HG02571 (cell line): ENCODE measurements around the gene PRPF31.
"Not testable (repeated sequence)": the region's sequence is repeated elsewhere in the genome, so short reads cannot be mapped to it uniquely, and the experiment has no call there.

Experiments
- ATAC-seq: cut with Tn5 transposase; IDR thresholded peaks from one replicate; pipeline ENCODE4 v1.9.1; 2021; ENCODE audit warnings: mild to moderate bottlenecking, moderate library complexity; ENCODE audit not compliant: unreplicated experiment

Gene PRPF31, protein sequence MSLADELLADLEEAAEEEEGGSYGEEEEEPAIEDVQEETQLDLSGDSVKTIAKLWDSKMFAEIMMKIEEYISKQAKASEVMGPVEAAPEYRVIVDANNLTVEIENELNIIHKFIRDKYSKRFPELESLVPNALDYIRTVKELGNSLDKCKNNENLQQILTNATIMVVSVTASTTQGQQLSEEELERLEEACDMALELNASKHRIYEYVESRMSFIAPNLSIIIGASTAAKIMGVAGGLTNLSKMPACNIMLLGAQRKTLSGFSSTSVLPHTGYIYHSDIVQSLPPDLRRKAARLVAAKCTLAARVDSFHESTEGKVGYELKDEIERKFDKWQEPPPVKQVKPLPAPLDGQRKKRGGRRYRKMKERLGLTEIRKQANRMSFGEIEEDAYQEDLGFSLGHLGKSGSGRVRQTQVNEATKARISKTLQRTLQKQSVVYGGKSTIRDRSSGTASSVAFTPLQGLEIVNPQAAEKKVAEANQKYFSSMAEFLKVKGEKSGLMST

DNA sequence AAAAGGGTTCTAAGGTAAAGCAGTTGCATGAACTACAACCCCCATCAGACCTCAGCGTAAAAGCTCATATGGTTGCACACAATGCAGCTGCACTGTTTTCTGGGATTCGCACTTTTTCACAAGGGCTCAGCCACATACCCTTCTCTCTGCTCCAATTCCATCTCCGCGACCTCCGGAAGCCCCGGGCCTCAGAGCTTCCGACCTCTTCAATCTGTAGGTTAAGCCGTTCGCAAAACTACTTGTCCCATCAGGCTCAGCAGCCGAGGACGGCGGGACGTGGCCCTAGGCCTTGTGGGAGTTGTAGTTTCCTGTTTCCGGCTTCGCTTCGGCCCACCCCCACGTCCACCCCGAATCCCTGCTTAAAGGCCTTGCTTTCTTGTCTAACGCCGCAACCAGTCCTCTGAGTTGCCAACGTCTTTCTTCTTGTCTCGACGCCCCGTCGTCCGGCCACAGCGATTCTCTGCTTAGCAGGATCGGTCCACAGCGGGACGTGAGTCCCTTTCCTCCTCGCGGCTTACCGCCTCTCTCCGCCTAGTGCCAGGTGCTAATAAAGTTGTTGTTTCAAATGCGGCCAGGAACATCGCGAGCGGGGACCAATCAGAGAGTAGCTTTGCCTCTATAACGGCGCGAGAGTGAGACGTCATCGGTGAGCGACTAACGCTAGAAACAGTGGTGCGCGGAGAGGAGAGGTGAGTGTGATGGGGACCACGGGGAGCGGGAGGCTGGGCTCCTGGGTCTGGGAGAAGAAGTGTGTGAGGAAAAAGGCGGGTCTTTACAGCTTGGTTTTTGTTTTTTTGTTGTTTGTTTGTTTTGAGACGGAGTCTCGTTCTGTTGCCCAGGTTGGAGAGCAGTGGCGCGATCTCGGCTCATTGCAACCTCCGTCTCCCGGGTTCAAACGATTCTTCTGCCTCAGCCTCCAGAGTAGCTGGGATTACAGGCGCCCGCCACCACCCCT lies at the start of gene PRPF31, which contains the start of gene TFPT:
PRPF31 (plus strand) TSS at position 646 of the 955 bp plus-strand sequence. CDS start 2,525 bp downstream, outside the sequence.
TFPT (minus strand) TSS at position 549 of the 955 bp plus-strand sequence; CDS start at position 161, 388 bp downstream.
- peak; percentile 75 for ATAC-seq

DNA sequence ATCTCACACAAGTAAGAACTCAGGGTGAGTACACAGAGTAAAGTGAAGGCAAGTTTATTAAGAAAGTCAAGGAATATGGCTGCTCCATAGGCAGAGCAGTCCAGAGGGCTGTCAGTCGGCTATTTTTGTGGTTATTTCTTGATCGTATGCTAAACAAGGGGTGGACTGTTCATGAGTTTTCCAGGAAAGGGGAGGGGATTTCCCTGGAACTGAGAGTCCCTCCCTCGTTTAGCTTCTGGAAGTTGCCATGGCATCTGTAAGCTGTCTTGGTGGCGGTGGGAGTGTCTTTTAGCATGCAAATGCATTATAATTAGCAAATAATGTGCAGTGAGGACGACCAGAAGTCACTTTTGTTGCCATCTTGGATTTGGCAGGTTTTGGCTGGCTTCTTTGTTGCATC lies 46.1 kb upstream of the PRPF31 start:
- ATAC-seq: no peak

DNA sequence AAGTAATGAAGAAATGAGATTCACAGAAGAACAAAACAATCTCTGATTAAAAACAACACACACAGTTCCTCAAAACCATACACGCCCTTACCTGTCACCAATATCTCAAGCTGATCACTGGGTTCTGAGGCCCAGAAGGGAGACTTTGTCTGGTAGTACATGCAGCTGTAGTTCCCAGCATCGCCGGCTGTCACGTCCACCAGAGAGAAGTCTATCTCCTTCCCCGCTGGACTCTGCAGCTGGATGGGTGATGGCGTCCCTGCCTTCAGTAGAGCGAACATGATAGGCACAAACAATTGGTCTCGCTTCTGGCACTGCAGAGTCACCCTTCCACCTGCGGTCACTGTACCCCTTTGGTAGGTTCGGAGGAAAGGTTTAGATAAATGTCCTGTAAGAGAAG lies 41.7 kb upstream of the PRPF31 start:
- ATAC-seq: no peak

DNA sequence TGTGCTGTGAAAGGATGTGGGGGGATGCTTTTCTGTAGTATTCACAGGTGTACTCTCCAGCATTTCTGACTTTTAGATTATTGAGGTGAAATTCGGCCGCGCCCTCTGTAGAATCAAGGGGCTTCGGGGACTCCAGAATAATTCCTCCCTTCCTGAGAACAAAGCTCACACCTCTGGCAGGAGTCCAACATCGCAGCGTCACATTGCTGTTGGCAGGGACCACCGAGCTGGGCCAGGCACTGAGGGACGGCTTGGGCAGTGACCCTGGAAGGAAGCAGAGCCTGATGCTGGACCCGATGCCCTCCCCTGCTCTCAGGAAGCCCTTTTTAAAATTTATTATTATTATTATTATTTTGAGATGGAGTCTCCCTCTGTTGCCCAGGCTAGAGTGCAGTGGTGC lies 40.7 kb upstream of the PRPF31 start:
- no peak for ATAC-seq

DNA sequence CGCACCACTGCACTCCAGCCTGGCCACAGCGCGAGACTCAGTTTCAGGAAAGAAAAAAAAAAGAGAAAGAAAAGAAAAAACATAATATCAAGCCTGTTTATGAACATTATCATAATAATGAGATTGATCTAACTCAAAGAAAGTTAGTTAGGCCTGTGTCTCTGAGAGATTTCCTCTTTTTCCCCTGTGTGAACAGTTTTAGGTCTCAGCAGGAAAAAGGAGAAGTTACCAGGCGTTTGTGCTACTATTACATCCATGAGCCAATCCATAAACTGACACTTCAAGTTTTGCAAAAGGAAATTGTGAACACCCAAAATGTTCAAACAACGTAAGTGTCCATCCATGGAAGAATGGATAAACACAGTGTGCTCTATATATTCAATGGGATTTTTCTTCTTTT lies 38.2 kb upstream of the PRPF31 start:
- no peak for ATAC-seq

DNA sequence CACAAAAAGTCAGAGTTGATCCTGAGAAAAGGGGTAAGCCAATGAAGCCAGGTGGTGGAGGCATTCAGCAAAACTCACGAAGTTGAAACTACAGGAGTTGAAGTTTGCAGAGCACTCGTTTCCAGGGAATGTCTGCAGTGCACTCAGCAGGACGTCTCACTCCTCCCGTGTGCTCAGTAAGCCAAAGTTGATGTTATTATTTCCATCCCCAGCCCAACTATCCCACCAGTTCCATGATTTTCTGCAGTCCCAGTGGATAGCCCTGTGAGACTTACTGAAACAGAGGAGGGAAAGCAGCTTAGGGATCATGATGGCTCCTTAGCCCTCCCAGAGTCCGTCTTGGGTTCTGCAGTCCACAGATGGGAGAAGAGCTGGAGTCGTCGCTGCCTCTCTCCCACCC lies 34.5 kb upstream of the PRPF31 start, which contains the start of gene TARM1:
TARM1 (minus strand) TSS at position 334 of the 400 bp plus-strand sequence; CDS start at position 309, 25 bp downstream.
- no peak for ATAC-seq

DNA sequence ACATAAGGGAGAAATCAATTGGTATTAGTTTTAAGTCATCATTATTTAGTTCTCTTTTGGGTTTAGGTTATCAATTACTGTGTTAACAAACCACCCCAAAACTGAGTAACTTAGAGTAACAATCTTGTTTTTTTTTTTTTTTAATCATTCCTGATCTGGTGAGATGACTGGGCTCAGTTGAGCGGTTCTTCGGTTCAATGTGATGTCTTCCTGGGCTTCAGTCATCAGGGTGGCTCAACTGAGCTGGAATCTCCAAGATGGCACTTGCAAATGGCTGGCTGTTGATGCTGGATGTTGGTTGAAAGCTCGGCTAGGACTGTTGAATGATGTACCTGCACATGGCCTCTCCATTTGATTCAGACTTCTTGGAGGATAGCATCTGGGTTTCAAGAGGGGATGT lies 31.1 kb upstream of the PRPF31 start:
- ATAC-seq: no peak

DNA sequence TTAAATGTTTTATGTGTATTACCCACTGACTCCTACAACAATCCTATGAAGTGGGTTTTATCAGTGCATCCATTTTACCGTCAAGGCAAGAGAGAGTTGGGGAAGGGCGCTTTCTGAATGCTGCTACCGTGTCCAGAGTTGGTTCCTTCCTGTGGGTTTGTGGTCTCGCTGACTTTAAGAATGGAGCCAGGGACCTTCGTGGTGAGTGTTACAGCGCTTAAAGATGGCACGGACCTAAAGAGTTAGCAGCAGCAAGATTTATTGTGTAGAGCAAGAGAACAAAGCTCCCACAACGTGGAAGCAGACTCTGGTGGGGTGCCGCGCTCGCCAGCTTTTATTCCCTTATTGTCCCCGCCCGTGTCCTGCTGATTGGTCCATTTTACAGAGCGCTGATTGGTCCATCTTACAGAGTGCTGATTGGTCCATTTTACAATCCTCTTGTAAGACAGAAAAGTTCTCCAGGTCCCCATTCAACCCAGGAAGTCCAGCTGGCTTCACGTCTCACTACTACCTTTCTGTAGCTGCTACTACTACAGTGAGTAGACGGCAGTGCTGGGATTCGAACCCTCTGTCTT lies 21.0 kb upstream of the PRPF31 start:
- no peak for ATAC-seq

DNA sequence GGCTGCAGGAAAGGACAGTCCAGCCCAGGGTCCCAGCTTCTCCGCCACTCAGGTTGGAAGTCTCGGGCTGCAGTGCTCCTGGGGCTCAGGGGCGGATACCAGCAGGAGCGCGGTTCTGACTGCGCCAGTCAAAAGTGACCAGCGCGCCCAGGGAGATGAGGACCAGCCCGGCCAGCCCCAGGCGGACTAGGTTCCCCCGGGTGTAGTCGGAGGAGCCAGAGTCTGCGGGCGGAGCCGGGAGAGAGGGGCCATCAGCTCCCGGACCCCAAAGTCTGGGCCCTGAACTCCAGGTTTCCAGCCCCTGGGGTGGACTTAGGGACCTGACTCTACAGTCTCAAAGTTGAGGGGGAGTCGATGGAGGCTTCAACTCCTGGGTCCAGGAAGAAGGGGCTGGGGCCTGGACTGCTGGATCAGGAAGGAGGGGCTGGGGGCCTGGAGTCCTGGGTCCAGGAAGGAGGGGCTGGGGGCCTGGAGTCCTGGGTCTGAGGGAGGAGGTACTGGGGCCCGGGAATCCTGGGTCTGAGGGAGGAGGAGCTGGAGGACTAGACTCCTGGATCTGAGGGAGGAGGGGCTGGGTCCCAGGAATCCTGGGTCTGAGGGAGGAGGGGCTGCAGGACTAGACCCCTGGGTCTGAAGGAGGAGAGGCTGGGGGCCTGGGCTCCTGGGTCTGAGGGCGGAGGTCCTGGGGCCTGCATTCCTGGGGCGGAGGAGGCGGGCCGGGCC lies 20.3 kb upstream of the PRPF31 start:
- no peak for ATAC-seq

DNA sequence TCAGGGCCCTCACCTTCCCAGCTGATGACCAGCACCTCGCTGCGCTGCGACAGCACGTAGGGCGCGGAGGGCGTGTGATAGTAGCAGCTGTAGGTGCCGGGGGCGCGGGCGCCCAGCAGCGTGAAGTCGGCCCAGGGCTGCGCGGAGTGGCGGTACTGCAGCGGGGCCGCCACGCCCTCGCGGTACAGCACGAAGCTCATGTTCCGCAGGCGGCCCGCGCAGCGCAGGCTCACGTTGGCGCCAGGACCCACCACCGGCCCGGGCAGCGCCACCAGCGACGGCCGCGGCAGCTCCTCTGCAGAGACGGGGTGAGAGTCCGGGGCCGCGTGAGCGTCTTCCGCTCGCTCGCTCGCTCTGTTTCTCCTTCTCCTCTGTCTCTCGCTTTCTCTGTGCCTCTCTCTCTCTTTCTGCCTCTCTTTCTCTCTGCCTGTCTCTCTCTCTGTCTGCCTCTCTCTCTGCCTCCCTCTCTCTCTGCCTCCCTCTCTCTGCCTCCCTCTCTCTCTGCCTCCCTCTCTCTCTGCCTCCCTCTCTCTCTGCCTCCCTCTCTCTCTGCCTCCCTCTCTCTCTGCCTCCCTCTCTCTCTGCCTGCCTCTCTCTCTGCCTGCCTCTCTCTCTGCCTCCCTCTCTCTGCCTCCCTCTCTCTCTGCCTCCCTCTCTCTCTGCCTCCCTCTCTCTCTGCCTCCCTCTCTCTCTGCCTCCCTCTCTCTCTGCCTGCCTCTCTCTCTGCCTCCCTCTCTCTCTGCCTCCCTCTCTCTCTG lies 19.5 kb upstream of the PRPF31 start:
- ATAC-seq: not testable (repeated sequence)

DNA sequence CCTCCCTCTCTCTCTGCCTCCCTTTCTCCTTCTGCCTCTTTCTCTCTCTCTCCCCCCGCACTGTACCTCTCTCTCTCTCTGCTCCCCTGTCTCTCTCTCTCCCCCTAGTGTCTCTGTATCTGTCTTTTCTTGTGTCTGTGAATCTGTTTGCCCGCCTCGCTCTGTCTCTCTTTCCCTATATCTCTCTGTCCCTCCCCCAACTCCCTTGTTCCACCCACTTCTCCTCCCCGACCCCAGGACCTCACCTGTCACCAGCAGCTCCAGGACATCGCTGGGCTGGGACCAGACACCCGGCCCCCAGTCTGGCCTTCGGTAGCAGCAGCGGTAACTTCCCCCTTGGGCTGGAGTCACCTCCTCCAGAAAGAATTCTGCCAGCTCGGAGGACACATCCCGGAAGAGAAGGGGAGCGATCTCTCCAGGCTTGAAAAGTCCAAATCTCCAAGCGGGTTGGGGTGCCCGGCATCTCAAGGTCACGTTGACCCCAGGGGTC lies 18.9 kb upstream of the PRPF31 start:
- no peak for ATAC-seq

DNA sequence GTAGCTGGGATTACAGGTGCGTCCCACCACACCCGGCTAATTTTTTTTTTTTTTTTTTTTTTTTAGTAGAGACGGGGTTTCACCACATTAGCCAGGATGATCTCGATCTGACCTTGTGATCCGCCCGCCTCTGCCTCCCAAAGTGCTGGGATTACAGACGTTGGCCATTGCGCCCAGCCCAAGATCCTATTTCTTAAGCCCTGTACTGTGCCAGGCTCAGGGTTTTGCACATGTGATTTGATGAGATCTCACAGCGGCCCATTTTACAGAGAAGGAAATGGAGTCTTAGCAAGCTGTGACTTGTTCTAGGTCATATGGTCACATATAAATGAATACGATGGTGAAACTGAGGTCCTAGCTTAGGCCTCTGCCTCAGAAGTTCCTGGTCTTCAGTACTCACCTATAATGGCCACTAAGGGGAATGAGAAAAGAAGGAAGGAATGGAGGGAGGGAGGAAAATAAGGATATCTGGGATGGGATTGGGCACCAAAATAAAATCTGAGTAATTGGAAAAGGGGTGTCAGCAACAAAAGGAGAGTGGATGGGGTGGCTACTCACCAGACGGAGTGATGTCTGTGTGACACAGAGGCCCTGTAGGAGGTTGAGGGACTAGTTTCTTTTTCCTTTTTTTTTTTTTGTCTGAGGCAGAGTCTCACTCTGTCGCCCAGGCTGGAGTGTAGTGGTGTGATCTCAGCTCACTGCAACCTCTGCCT lies 16.2 kb upstream of the PRPF31 start:
- ATAC-seq: no peak

DNA sequence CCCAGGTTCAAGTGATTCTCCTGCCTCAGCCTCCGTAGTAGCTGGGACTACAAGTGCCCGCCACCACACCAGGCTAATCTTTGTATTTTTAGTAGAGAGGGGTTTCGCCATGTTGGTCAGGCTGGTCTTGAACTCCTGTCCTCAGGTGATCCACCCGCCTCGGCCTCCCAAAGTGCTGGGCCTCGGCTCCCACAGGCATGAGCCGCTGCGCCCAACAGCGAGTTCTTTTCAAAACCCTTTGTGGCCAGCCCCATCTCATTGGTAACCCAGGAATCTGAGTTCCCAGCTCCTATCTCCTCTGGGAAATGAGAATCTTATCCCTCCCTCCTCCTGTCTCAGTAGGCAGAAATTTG lies 15.7 kb upstream of the PRPF31 start:
- not testable (repeated sequence) for ATAC-seq

DNA sequence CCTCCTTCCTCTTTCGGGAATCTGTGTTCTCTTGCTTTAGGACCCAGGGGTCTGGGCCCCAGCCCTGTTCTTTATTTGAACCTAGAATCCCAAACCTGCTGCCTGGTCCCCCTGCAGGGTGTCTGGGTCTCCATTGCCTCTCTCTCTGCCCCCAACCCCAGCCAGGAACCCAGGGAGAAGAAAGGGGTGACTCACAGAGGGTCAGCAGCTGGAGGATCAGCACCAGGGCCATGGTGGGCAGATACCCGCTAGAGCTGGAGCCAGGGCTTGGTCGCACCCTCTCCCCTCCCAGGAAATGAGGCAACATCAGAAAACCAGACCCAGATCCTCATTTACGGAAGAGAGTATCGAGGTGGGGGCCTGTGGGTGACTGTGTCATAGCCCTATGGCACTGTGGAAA lies 15.0 kb upstream of the PRPF31 start, which contains the start of gene OSCAR:
OSCAR (minus strand) TSS at position 243 of the 400 bp plus-strand sequence; CDS start at position 232, 11 bp downstream.
- ATAC-seq: no peak

DNA sequence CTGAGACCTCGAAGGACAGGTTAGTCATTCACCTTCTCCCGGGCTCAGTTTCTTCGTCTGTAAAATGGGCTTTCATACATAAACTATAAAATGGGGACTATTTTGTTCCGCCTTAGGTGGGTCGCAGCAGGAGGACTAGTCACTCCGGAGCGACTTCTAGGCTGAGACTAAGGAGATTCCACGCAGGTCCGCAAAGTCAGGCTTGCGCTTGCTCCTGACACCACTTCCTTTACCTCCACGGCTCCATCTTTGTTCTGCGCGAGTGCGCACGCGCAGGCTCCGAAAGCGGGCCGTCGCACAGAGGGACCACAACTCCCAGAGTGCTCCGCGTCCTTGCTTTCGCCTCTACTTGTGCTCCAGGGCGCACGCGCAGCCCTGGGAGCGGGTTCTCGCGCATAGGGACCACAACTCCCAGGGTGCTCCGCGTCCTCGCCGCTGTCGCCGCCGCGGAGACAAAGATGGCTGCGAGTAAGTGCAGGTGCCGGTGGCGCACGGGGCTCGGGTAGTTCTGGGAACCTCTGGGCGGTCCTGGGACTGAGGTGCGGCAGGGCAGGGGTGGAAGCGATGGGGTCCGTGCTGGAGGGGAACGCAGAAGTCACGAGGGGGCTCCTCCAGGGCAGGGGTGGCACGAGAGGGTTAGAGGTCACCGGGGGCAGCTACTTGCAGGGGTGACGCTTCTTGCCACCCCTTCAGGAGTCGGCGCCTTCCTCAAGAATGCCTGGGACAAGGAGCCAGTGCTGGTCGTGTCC lies 13.0 kb upstream of the PRPF31 start, which contains the start of gene NDUFA3:
NDUFA3 (plus strand) TSS at position 435 of the 749 bp plus-strand sequence; CDS start at position 459, 24 bp downstream.
- ATAC-seq: peak; percentile 91

DNA sequence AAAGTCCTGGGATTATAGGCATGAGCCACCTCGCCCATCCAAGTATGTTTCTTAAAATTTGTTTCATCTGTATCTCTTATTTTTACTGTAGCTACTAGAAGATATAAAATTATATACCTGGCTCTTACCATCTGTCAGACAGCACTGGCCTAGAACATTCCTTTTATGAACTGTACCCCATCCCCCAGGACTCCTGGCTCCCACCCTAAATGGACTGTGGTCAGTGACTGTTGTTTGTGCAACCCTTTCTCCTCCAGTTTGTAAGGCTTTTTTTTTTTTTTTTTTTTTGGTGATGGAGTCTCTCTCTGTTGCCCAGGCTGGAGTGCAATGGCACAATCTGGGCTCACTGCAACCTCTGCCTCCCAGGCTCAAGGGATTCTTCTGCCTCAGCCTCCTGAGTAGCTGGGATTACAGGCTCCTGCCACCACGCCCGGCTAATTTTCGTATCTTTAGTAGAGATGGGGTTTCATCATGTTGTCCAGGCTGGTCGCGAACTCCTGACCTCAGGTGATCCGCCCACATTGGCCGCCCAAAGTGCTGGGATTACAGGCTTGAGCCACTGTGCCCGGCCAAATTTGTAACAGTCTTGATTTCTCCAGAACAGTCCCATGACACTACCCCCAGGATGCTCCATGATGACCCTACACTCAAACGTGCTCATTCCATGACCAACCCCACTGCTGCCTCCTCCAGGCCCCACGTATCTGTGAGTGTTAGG lies 10.4 kb upstream of the PRPF31 start:
- ATAC-seq: no peak

DNA sequence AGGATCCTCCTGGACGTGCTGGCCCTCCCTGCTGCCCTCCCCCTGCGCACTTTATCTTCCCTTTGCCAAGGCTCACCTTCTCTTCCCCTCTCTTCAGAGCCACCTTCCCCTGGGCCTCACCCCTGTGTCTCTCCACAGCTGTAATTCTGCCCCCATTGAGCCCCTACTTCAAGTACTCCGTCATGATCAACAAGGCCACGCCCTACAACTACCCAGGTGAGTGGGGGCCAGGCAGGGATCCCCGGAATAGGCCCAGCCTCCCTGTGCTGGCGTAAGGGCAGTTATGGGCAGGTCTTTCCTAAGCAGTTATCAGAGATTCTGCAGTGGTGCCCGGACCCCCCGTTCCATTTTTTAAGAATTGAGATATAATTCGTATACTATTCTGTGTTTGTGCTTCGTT lies 9.8 kb upstream of the PRPF31 start:
- ATAC-seq: no peak
